ENCODE data around the gene GPR25.

Gene GPR25

DNA sequence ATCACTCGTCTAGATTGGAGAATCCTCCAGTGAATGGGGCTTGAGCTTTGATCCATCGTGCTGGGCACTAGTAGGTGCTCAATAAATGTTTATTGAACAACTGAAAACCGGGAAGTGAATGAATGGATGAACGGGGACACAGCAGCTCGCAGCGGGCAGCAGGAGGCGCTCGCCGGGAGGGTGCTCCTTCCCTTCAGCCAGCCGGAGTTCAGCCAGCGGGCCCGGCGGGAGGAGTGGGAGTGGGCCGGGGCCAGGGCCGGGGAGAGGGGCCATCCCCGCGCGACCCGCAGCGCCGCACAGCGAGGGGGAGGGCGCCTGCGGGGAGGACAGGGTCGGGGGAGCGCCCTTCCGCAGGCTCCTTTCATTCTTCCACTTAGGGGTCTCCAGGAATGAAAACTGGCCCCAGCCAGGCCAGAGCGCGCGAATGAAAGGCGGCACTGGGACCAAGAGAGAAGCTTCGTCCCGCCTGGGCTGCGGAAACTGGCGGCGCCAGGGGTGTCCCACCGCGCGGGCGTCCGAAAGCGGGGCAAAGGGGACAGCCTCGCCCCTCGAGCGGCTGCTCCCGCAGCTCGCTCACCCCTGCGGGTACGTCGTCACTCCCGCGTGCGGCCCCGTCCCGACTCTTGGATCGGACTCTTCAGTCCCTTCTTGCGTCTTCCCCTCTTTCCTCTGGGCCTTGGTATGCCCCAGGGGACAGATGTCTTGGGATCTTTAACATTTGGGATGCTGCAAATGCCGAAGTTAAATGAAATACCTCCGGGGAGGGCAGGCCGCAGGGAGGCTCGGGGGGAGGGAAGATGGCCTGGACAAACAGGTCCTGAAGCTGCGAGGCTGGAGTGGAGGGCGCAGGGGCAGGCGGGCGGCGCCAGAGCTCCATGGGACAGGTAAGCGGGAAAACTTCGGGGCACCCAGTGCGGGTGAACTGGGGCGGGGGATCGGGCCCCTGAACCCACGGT, 18.3 kb downstream of the GPR25 start (continued):
- TF ChIP-seq, protein P1, sequence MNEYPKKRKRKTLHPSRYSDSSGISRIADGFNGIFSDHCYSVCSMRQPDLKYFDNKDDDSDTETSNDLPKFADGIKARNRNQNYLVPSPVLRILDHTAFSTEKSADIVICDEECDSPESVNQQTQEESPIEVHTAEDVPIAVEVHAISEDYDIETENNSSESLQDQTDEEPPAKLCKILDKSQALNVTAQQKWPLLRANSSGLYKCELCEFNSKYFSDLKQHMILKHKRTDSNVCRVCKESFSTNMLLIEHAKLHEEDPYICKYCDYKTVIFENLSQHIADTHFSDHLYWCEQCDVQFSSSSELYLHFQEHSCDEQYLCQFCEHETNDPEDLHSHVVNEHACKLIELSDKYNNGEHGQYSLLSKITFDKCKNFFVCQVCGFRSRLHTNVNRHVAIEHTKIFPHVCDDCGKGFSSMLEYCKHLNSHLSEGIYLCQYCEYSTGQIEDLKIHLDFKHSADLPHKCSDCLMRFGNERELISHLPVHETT (tag by site-specific recombination; IDR thresholded peaks at IDR 0.05) = peak; percentile 29; the same call in 1 of the 2 replicates

DNA sequence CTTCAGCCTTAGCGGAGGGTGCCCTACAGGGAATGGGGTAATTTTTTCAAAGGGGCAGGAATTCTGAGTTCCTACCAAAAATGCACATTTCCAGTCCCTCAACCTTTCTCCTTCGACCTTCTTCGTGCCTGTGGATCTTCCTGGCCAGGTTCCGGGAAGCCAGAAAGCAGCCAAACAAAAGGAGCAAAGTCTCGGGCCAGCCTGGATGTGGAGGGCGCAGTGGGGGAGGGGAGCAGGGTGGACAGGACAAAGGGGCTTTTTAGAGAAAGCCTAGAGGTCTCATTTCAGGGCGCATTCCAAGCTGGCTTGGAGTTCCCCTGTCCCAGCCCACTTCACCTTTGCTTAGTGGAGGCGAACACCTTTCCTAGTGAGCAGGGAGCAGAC, 19.0 kb downstream of the GPR25 start:
- H3K9me3 ChIP-seq (ENCODE audit: control insufficient read depth, insufficient read depth, low read depth, low read length) = no peaks in the 10 kb centered on the region
- ChIA-PET CTCF (interaction anchor here (0.8 to 1.5 kb wide), 2 partner anchors 19 to 27 kb away, joined by 3 read pairs; no protein-coding TSS in a partner anchor), POLR2A (no interaction called here)
- H3K36me3 ChIP-seq (ENCODE audit: control insufficient read depth in 2 of 2, insufficient read depth in 1 of 2, low read length in 2 of 2) = no peaks in the 10 kb centered on the region
- TF ChIP-seq ZNF311 (tag by site-specific recombination; IDR thresholded peaks at IDR 0.05; ENCODE audit: borderline replicate concordance) (no peak), BCL11B (tag by site-specific recombination; IDR thresholded peaks at IDR 0.05; ENCODE audit: low read depth) (no peak), ZSCAN30 (tag by site-specific recombination; IDR thresholded peaks at IDR 0.05) (no peak), ZNF423 (tag by site-specific recombination; IDR thresholded peaks at IDR 0.05) (no peak), ZNF776 (tag by site-specific recombination; IDR thresholded peaks at IDR 0.05; ENCODE audit: borderline replicate concordance) (no peak), ZFP37 (tag by site-specific recombination; IDR thresholded peaks at IDR 0.05) (no peak), KLF8 (tag by site-specific recombination; IDR thresholded peaks at IDR 0.05) (no peak)
- TF ChIP-seq, protein P2, sequence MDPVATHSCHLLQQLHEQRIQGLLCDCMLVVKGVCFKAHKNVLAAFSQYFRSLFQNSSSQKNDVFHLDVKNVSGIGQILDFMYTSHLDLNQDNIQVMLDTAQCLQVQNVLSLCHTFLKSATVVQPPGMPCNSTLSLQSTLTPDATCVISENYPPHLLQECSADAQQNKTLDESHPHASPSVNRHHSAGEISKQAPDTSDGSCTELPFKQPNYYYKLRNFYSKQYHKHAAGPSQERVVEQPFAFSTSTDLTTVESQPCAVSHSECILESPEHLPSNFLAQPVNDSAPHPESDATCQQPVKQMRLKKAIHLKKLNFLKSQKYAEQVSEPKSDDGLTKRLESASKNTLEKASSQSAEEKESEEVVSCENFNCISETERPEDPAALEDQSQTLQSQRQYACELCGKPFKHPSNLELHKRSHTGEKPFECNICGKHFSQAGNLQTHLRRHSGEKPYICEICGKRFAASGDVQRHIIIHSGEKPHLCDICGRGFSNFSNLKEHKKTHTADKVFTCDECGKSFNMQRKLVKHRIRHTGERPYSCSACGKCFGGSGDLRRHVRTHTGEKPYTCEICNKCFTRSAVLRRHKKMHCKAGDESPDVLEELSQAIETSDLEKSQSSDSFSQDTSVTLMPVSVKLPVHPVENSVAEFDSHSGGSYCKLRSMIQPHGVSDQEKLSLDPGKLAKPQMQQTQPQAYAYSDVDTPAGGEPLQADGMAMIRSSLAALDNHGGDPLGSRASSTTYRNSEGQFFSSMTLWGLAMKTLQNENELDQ (tag by site-specific recombination; IDR thresholded peaks at IDR 0.05; ENCODE audit: low read depth) = no peak
- TF ChIP-seq, protein P3, sequence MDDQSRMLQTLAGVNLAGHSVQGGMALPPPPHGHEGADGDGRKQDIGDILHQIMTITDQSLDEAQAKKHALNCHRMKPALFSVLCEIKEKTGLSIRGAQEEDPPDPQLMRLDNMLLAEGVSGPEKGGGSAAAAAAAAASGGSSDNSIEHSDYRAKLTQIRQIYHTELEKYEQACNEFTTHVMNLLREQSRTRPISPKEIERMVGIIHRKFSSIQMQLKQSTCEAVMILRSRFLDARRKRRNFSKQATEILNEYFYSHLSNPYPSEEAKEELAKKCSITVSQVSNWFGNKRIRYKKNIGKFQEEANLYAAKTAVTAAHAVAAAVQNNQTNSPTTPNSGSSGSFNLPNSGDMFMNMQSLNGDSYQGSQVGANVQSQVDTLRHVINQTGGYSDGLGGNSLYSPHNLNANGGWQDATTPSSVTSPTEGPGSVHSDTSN (CRISPR knock-in tag; IDR thresholded peaks at IDR 0.05) = no peak
- TF ChIP-seq, protein P4, sequence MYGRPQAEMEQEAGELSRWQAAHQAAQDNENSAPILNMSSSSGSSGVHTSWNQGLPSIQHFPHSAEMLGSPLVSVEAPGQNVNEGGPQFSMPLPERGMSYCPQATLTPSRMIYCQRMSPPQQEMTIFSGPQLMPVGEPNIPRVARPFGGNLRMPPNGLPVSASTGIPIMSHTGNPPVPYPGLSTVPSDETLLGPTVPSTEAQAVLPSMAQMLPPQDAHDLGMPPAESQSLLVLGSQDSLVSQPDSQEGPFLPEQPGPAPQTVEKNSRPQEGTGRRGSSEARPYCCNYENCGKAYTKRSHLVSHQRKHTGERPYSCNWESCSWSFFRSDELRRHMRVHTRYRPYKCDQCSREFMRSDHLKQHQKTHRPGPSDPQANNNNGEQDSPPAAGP (tag by site-specific recombination; IDR thresholded peaks at IDR 0.05) = no peak
- TF ChIP-seq, protein P5, sequence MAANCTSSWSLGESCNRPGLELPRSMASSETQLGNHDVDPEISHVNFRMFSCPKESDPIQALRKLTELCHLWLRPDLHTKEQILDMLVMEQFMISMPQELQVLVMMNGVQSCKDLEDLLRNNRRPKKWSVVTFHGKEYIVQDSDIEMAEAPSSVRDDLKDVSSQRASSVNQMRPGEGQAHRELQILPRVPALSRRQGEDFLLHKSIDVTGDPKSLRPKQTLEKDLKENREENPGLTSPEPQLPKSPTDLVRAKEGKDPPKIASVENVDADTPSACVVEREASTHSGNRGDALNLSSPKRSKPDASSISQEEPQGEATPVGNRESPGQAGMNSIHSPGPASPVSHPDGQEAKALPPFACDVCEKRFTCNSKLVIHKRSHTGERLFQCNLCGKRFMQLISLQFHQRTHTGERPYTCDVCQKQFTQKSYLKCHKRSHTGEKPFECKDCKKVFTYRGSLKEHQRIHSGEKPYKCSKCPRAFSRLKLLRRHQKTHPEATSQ (tag by site-specific recombination; IDR thresholded peaks at IDR 0.05) = no peak
- TF ChIP-seq, protein P6, sequence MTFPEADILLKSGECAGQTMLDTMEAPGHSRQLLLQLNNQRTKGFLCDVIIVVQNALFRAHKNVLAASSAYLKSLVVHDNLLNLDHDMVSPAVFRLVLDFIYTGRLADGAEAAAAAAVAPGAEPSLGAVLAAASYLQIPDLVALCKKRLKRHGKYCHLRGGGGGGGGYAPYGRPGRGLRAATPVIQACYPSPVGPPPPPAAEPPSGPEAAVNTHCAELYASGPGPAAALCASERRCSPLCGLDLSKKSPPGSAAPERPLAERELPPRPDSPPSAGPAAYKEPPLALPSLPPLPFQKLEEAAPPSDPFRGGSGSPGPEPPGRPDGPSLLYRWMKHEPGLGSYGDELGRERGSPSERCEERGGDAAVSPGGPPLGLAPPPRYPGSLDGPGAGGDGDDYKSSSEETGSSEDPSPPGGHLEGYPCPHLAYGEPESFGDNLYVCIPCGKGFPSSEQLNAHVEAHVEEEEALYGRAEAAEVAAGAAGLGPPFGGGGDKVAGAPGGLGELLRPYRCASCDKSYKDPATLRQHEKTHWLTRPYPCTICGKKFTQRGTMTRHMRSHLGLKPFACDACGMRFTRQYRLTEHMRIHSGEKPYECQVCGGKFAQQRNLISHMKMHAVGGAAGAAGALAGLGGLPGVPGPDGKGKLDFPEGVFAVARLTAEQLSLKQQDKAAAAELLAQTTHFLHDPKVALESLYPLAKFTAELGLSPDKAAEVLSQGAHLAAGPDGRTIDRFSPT (tag by site-specific recombination; IDR thresholded peaks at IDR 0.05) = no peak
- peak overlapping the region; percentile 59 for H3K4me3 ChIP-seq (ENCODE audit: low read depth, low read length)
- H3K27ac ChIP-seq (ENCODE audit: extremely low read depth, low read depth, low read length) = no peak overlapping the region; the same call in 1 of the 2 replicates
- H3K4me1 ChIP-seq (ENCODE audit: control insufficient read depth, insufficient read depth, low read length) = peaks cover 4% of the 10 kb centered on the region; the same call in 1 of the 2 replicates
